PC-9 (cell line): ENCODE data around the gene PIEZO2. TPM values are rescaled to one million over a fixed set of nuclear protein-coding genes. Genes with fewer than 3 reads are reported as not detected.

ENCODE experiments used
- BruUV-seq: library from RNA; stranded (reverse); fragments of 400-500 nt; replicated peaks from 2 replicates; lab custom pipeline; 2021; lab: Mats Ljungman, UMichigan
- CTCF ChIA-PET: fragments of 300-600 bp; sonication (Branson Sonifier 250); formaldehyde crosslinking; loops from one replicate; lab custom pipeline; 2022; ENCODE audit warnings: antibody characterized with exemption; lab: Charles Lee
- POLR2A ChIA-PET: fragments of 300-600 bp; sonication (Branson Sonifier 250); formaldehyde crosslinking; loops from one replicate; lab custom pipeline; 2022; ENCODE audit warnings: antibody characterized with exemption; ENCODE audit not compliant: unreplicated experiment; lab: Charles Lee
- DNase-seq, 2 experiments: peaks; one replicate each; pipeline versions ENCODE4 v3.0.0 to v3.0.0-alpha.2; 2015 to 2022; ENCODE audit warnings: mixed read lengths in 1 of 2
- H2AFZ ChIP-seq: fragments of 200-600 bp; sonication (generic); 2 replicates; pipeline ENCODE4 v1.8.1; 2017; ENCODE audit warnings: antibody characterized with exemption
- H3F3A ChIP-seq: fragments of 200-600 bp; sonication (generic); 2 replicates; pipeline ENCODE4 v1.8.1; 2017; ENCODE audit warnings: antibody characterized with exemption, mild to moderate bottlenecking, low read depth; ENCODE audit not compliant: insufficient read depth
- H3K27ac ChIP-seq: fragments of 200-600 bp; sonication (generic); 2 replicates; pipeline ENCODE4 v1.6.1; 2016; ENCODE audit warnings: mixed run types
- H3K27me3 ChIP-seq: fragments of 200-600 bp; sonication (generic); 2 replicates; pipeline ENCODE4 v1.6.1; 2016; ENCODE audit warnings: low read depth, mixed run types; ENCODE audit not compliant: insufficient read depth
- H3K36me3 ChIP-seq: fragments of 200-600 bp; sonication (generic); 2 replicates; pipeline ENCODE4 v1.6.1; 2016; ENCODE audit warnings: low read depth, mixed run types
- H3K4me1 ChIP-seq: fragments of 200-600 bp; sonication (generic); replicated peaks from 2 replicates; pipeline ENCODE4 v1.6.1; 2016; ENCODE audit warnings: mixed run types; ENCODE audit not compliant: insufficient read depth
- H3K4me2 ChIP-seq: fragments of 200-600 bp; sonication (generic); 2 replicates; pipeline ENCODE4 v1.6.1; 2017; ENCODE audit warnings: mixed run types
- H3K4me3 ChIP-seq: fragments of 200-600 bp; sonication (generic); 2 replicates; pipeline ENCODE4 v1.6.1; 2016; ENCODE audit warnings: mixed run types
- H3K79me2 ChIP-seq: fragments of 200-600 bp; sonication (generic); 2 replicates; pipeline ENCODE4 v1.6.1; 2017; ENCODE audit warnings: low read depth, mixed run types
- H3K9me2 ChIP-seq: fragments of 200-600 bp; sonication (generic); 2 replicates; pipeline ENCODE4 v1.8.1; 2017; ENCODE audit warnings: mild to moderate bottlenecking; ENCODE audit not compliant: insufficient read depth
- H3K9me3 ChIP-seq: fragments of 200-600 bp; sonication (generic); 2 replicates; pipeline ENCODE4 v1.8.1; 2016; ENCODE audit warnings: low read depth; ENCODE audit not compliant: insufficient read depth
- H4K20me1 ChIP-seq: fragments of 200-600 bp; sonication (generic); 2 replicates; pipeline ENCODE4 v1.8.1; 2017; ENCODE audit not compliant: insufficient read depth
- CTCF ChIP-seq: fragments of 200-600 bp; sonication (generic); conservative IDR thresholded peaks from 2 replicates; pipeline ENCODE4 v1.6.1; 2017; ENCODE audit warnings: mixed run types, antibody characterized with exemption, mild to moderate bottlenecking, moderate library complexity
- EZH2 ChIP-seq: fragments of 200-600 bp; sonication (generic); IDR thresholded peaks from 2 replicates; pipeline ENCODE4 v1.8.0; 2017; ENCODE audit warnings: antibody characterized with exemption, low read depth
- intact Hi-C: fragments of 100-400 bp; cut with micrococcal nuclease; formaldehyde crosslinking; loops from one replicate; pipeline ENCODE4 v1.10.0; 2022; ENCODE audit not compliant: unreplicated experiment
- total RNA-seq: library from RNA; stranded (reverse); gene quantifications from 2 replicates; pipeline ENCODE4 v1.2.3, GENCODE V29; 2021

PIEZO2 gene
- total RNA-seq, 1 experiment from 2014 or later = not detected

DNA sequence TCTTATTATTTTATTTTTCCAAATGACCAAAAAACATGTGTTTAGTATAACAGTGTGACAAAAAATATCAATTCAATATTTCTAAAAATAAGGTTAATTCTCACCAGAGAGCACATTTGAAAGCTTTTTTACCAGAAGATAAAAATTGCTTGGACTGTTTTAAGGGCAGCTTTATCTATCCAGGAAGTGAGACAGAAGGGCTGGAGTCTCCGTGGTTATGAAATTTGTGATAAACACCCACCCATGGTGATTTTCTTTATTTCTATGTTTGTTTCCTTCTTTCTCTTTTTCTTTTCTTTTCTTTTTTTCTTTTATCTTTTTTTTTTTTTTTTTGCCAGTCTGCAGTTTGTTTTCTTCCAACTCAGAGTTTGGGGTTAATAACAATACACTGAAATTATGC lies 298.5 kb downstream of the PIEZO2 start:
- no TSS peak for BruUV-seq
- CTCF ChIA-PET = no interaction called here
- POLR2A ChIA-PET = no interaction called here

GRCh38 chr18:10850216-10850615 lies 299.2 kb downstream of the PIEZO2 start:
- H4K20me1 ChIP-seq = no peaks in the 10 kb centered on the region
- no TSS peak for BruUV-seq
- CTCF ChIA-PET = no interaction called here
- DNase-seq = no peak
- no peak overlapping the region for H3K4me2 ChIP-seq
- H3K27me3 ChIP-seq = peaks cover 26% of the 10 kb centered on the region
- H3K9me2 ChIP-seq = no peaks in the 10 kb centered on the region
- no peaks in the 10 kb centered on the region for H3F3A ChIP-seq
- no peaks in the 10 kb centered on the region for H3K36me3 ChIP-seq
- no peak overlapping the region for H2AFZ ChIP-seq
- H3K79me2 ChIP-seq = no peaks in the 10 kb centered on the region
- intact Hi-C loops = no loop called here
- H3K4me3 ChIP-seq = no peak overlapping the region
- no peaks in the 10 kb centered on the region for H3K9me3 ChIP-seq
- no peaks in the 10 kb centered on the region for H3K4me1 ChIP-seq
- POLR2A ChIA-PET = no interaction called here
- TF ChIP-seq CTCF (no peak), EZH2 (no peak)
- H3K27ac ChIP-seq = no peak overlapping the region

More for the DNA sequence above, 298.5 kb downstream of the PIEZO2 start:
- Histone ChIP-seq H3K4me3 (no peak overlapping the region), H4K20me1 (no peaks in the 10 kb centered on the region), H3K79me2 (no peaks in the 10 kb centered on the region), H3K27ac (no peak overlapping the region), H3K4me2 (no peak overlapping the region), H3K27me3 (peaks cover 26% of the 10 kb centered on the region), H3K9me2 (no peaks in the 10 kb centered on the region), H3K36me3 (no peaks in the 10 kb centered on the region), H2AFZ (no peak overlapping the region), H3F3A (no peaks in the 10 kb centered on the region), H3K4me1 (no peaks in the 10 kb centered on the region), H3K9me3 (no peaks in the 10 kb centered on the region)
- intact Hi-C loops = no loop called here
- DNase-seq = no peak
- TF ChIP-seq EZH2 (no peak), CTCF (no peak)

- H3K4me3 ChIP-seq = no peak overlapping the region
Measured at GRCh38 chr18:10847907-10848306, 301.5 kb downstream of the PIEZO2 start.

More at GRCh38 chr18:10847907-10848306, 301.5 kb downstream of the PIEZO2 start:
- no peak overlapping the region for H3K27ac ChIP-seq
- H2AFZ ChIP-seq = no peak overlapping the region
- POLR2A ChIA-PET = no interaction called here
- no peak overlapping the region for H3K4me2 ChIP-seq
- no peak for TF ChIP-seq EZH2
- TF ChIP-seq CTCF = no peak
- H4K20me1 ChIP-seq = no peaks in the 10 kb centered on the region
- CTCF ChIA-PET = no interaction called here
- no peaks in the 10 kb centered on the region for H3K36me3 ChIP-seq
- peaks cover 32% of the 10 kb centered on the region for H3K27me3 ChIP-seq
- H3K9me3 ChIP-seq = no peaks in the 10 kb centered on the region
- no peak for DNase-seq
- BruUV-seq = no TSS peak
- H3K9me2 ChIP-seq = no peaks in the 10 kb centered on the region
- no peaks in the 10 kb centered on the region for H3K4me1 ChIP-seq
- no peaks in the 10 kb centered on the region for H3K79me2 ChIP-seq
- intact Hi-C loops = no loop called here
- no peaks in the 10 kb centered on the region for H3F3A ChIP-seq
